ENCODE measurements around the gene LARGE1. TPM values are rescaled to one million over a fixed set of nuclear protein-coding genes. Genes with fewer than 3 reads are reported as not detected.

Gene LARGE1
- total RNA-seq, 1 experiment from 2014 or later: 1.3 TPM

GRCh38 chr22:33467620-33468095, 452.6 kb downstream of the LARGE1 start:
- Histone ChIP-seq H3K4me1 (ENCODE audit: insufficient read depth, low read length) (no peaks in the 10 kb centered on the region), H3K9me2 (replicated peaks; ENCODE audit: low read length) (no peaks in the 10 kb centered on the region), H2AFZ (ENCODE audit: low read length) (no peak overlapping the region), H3K4me3 (ENCODE audit: low read length) (no peak overlapping the region), H3K36me3 (ENCODE audit: low read depth, low read length) (no peaks in the 10 kb centered on the region), H3K79me2 (ENCODE audit: low read length) (no peaks in the 10 kb centered on the region), H3K9ac (ENCODE audit: low read length) (no peak overlapping the region), H3K27me3 (ENCODE audit: low read length) (no peaks in the 10 kb centered on the region), H3K27ac (ENCODE audit: low read length) (no peak overlapping the region), H3K9me3 (ENCODE audit: low read length) (no peaks in the 10 kb centered on the region), H4K20me1 (ENCODE audit: low read length) (no peaks in the 10 kb centered on the region), H3F3A (ENCODE audit: low read length, unreplicated experiment) (no peaks in the 10 kb centered on the region), H3K4me2 (ENCODE audit: low read length) (no peak overlapping the region)
- ATAC-seq: no peak
- intact Hi-C loops (cut with micrococcal nuclease): no loop called here
- no peak for DNase-seq
- POLR2A ChIA-PET (ENCODE audit: unreplicated experiment): no interaction called here
- BruUV-seq (replicated peaks): no TSS peak
- CTCF ChIA-PET: no interaction called here
- TF ChIP-seq CTCF (conservative IDR thresholded peaks at IDR 0.05; ENCODE audit: low read depth, low read length) (no peak), EZH2 (IDR thresholded peaks at IDR 0.05; ENCODE audit: low read length, unreplicated experiment) (no peak), EZH2phosphoT487 (IDR thresholded peaks at IDR 0.05; ENCODE audit: borderline replicate concordance, low read length) (no peak)

GRCh38 chr22:33467080-33467479, 453.2 kb downstream of the LARGE1 start:
- Histone ChIP-seq H3K4me1 (ENCODE audit: insufficient read depth, low read length) (no peaks in the 10 kb centered on the region), H3K4me2 (ENCODE audit: low read length) (no peak overlapping the region), H3K27ac (ENCODE audit: low read length) (no peak overlapping the region), H3K9me3 (ENCODE audit: low read length) (no peaks in the 10 kb centered on the region), H4K20me1 (ENCODE audit: low read length) (no peaks in the 10 kb centered on the region), H3K9ac (ENCODE audit: low read length) (no peak overlapping the region), H2AFZ (ENCODE audit: low read length) (no peak overlapping the region), H3K9me2 (replicated peaks; ENCODE audit: low read length) (no peaks in the 10 kb centered on the region), H3K79me2 (ENCODE audit: low read length) (no peaks in the 10 kb centered on the region), H3K27me3 (ENCODE audit: low read length) (no peaks in the 10 kb centered on the region), H3F3A (ENCODE audit: low read length, unreplicated experiment) (no peaks in the 10 kb centered on the region), H3K36me3 (ENCODE audit: low read depth, low read length) (no peaks in the 10 kb centered on the region), H3K4me3 (ENCODE audit: low read length) (no peak overlapping the region)
- DNase-seq: no peak
- no TSS peak for BruUV-seq (replicated peaks)
- ChIA-PET CTCF (no interaction called here), POLR2A (ENCODE audit: unreplicated experiment) (no interaction called here)
- intact Hi-C loops (cut with micrococcal nuclease): no loop called here
- no peak for ATAC-seq
- no peak for TF ChIP-seq CTCF (conservative IDR thresholded peaks at IDR 0.05; ENCODE audit: low read depth, low read length)
- TF ChIP-seq EZH2phosphoT487 (IDR thresholded peaks at IDR 0.05; ENCODE audit: borderline replicate concordance, low read length): no peak
- no peak for TF ChIP-seq EZH2 (IDR thresholded peaks at IDR 0.05; ENCODE audit: low read length, unreplicated experiment)

GRCh38 chr22:33465554-33465953, 454.7 kb downstream of the LARGE1 start:
- Histone ChIP-seq H3K9me3 (ENCODE audit: low read length) (no peaks in the 10 kb centered on the region), H3K9ac (ENCODE audit: low read length) (no peak overlapping the region), H3K36me3 (ENCODE audit: low read depth, low read length) (no peaks in the 10 kb centered on the region), H3K27me3 (ENCODE audit: low read length) (no peaks in the 10 kb centered on the region), H3K4me1 (ENCODE audit: insufficient read depth, low read length) (no peaks in the 10 kb centered on the region), H2AFZ (ENCODE audit: low read length) (no peak overlapping the region), H3K4me3 (ENCODE audit: low read length) (no peak overlapping the region), H3K9me2 (replicated peaks; ENCODE audit: low read length) (no peaks in the 10 kb centered on the region), H3F3A (ENCODE audit: low read length, unreplicated experiment) (no peaks in the 10 kb centered on the region), H3K4me2 (ENCODE audit: low read length) (no peak overlapping the region), H3K27ac (ENCODE audit: low read length) (no peak overlapping the region), H3K79me2 (ENCODE audit: low read length) (no peaks in the 10 kb centered on the region), H4K20me1 (ENCODE audit: low read length) (no peaks in the 10 kb centered on the region)
- intact Hi-C loops (cut with micrococcal nuclease): no loop called here
- no peak for TF ChIP-seq EZH2phosphoT487 (IDR thresholded peaks at IDR 0.05; ENCODE audit: borderline replicate concordance, low read length)
- TF ChIP-seq CTCF (conservative IDR thresholded peaks at IDR 0.05; ENCODE audit: low read depth, low read length): no peak
- no peak for TF ChIP-seq EZH2 (IDR thresholded peaks at IDR 0.05; ENCODE audit: low read length, unreplicated experiment)
- ChIA-PET POLR2A (ENCODE audit: unreplicated experiment) (no interaction called here), CTCF (no interaction called here)
- BruUV-seq (replicated peaks): no TSS peak
- ATAC-seq: no peak
- no peak for DNase-seq
